HEK293 (cell line): ENCODE data around the gene AKAP6.

ENCODE experiments used
- CTCF ChIA-PET: fragments of 350-600 bp; formaldehyde crosslinking; extraction: SDS; loops from one replicate; lab custom pipeline; 2021; ENCODE audit warnings: antibody characterized with exemption; lab: Yijun Ruan, JAX
- POLR2A ChIA-PET: fragments of 300-600 bp; formaldehyde crosslinking; extraction: SDS; loops from one replicate; lab custom pipeline; 2020; ENCODE audit warnings: antibody characterized with exemption, inconsistent platforms; lab: Yijun Ruan, JAX
- H3K27ac ChIP-seq: fragments of 200-500 bp; sonication (Bioruptor generic); 2 replicates; pipeline ENCODE4 v1.5.1; 2014; ENCODE audit warnings: low read depth, low read length, control low read depth, inconsistent platforms; ENCODE audit errors: extremely low read depth
- H3K36me3 ChIP-seq, 2 experiments: fragments of 200-500 bp in 1 of 2; sonication (Bioruptor generic) in 1 of 2; 1 replicate in 1 of 2; 2 replicates in 1 of 2; pipeline ENCODE4 v1.5.1; 2014 to 2017; ENCODE audit warnings: inconsistent platforms in 2 of 2, low read length in 2 of 2; ENCODE audit not compliant: control insufficient read depth in 2 of 2, insufficient read depth in 1 of 2
- H3K4me1 ChIP-seq: fragments of 200-500 bp; sonication (Bioruptor generic); 2 replicates; pipeline ENCODE4 v1.5.1; 2014; ENCODE audit warnings: mild to moderate bottlenecking, low read length, inconsistent platforms; ENCODE audit not compliant: control insufficient read depth, insufficient read depth
- H3K4me3 ChIP-seq: 2 replicates; pipeline ENCODE4 v1.5.1; 2011; ENCODE audit warnings: low read depth, mild to moderate bottlenecking, control low read depth, low read length, moderate library complexity
- H3K9me3 ChIP-seq: fragments of 200-500 bp; sonication (Bioruptor generic); 2 replicates; pipeline ENCODE4 v1.5.1; 2014; ENCODE audit warnings: low read depth, low read length, inconsistent platforms; ENCODE audit not compliant: control insufficient read depth, insufficient read depth
- HOXA7 ChIP-seq: sonication (generic); formaldehyde crosslinking; IDR thresholded peaks from 2 replicates; pipeline ENCODE4 v1.8.1; 2022; ENCODE audit warnings: missing genetic modification reagents, borderline replicate concordance
- ZNF121 ChIP-seq: fragments of 450-650 bp; formaldehyde crosslinking; IDR thresholded peaks from 2 replicates; pipeline ENCODE4 v1.5.1; 2016; ENCODE audit warnings: missing biosample characterization, missing genetic modification characterization
- ZNF23 ChIP-seq: fragments of 450-650 bp; formaldehyde crosslinking; IDR thresholded peaks from 2 replicates; pipeline ENCODE4 v1.5.1; 2016; ENCODE audit warnings: missing biosample characterization, missing genetic modification characterization, borderline replicate concordance
- ZNF24 ChIP-seq: fragments of 450-650 bp; formaldehyde crosslinking; IDR thresholded peaks from 2 replicates; pipeline ENCODE4 v1.5.1; 2016; ENCODE audit warnings: missing biosample characterization, missing genetic modification characterization
- ZNF514 ChIP-seq: fragments of 450-650 bp; formaldehyde crosslinking; IDR thresholded peaks from 2 replicates; pipeline ENCODE4 v1.5.1; 2016; ENCODE audit warnings: missing biosample characterization, missing genetic modification characterization
- ZNF548 ChIP-seq: fragments of 450-650 bp; formaldehyde crosslinking; IDR thresholded peaks from 2 replicates; pipeline ENCODE4 v1.5.1; 2016; ENCODE audit warnings: missing biosample characterization, missing genetic modification characterization
- ZNF560 ChIP-seq: fragments of 450-650 bp; formaldehyde crosslinking; IDR thresholded peaks from 2 replicates; pipeline ENCODE4 v1.5.1; 2017; ENCODE audit warnings: missing biosample characterization, missing genetic modification characterization, borderline replicate concordance
- ZNF629 ChIP-seq: fragments of 450-650 bp; formaldehyde crosslinking; IDR thresholded peaks from 2 replicates; pipeline ENCODE4 v1.5.1; 2017; ENCODE audit warnings: missing biosample characterization, missing genetic modification characterization
- ZNF660 ChIP-seq: fragments of 450-650 bp; IDR thresholded peaks from 2 replicates; pipeline ENCODE4 v1.5.1; 2018; ENCODE audit warnings: missing biosample characterization, mild to moderate bottlenecking, missing genetic modification characterization
- ZSCAN23 ChIP-seq: fragments of 450-650 bp; formaldehyde crosslinking; IDR thresholded peaks from 2 replicates; pipeline ENCODE4 v1.5.1; 2016; ENCODE audit warnings: missing biosample characterization, missing genetic modification characterization
- ZSCAN30 ChIP-seq: fragments of 450-650 bp; IDR thresholded peaks from 2 replicates; pipeline ENCODE4 v1.5.1; 2018; ENCODE audit warnings: missing biosample characterization, mild to moderate bottlenecking, missing genetic modification characterization, moderate library complexity
- TF ChIP-seq, protein P1 (sequence below): fragments of 450-650 bp; formaldehyde crosslinking; conservative IDR thresholded peaks from 2 replicates; pipeline ENCODE4 v1.5.1; 2016; ENCODE audit warnings: low read depth, missing biosample characterization, missing genetic modification characterization
- TF ChIP-seq, protein P2 (sequence below): fragments of 450-650 bp; IDR thresholded peaks from 2 replicates; pipeline ENCODE4 v1.5.1; 2018; ENCODE audit warnings: missing biosample characterization, mild to moderate bottlenecking, missing genetic modification characterization
- TF ChIP-seq, protein P3 (sequence below): fragments of 450-650 bp; formaldehyde crosslinking; IDR thresholded peaks from 2 replicates; pipeline ENCODE4; 2016; ENCODE audit warnings: missing biosample characterization, missing genetic modification characterization
- TF ChIP-seq, protein P4 (sequence below): fragments of 450-650 bp; formaldehyde crosslinking; IDR thresholded peaks from 2 replicates; pipeline ENCODE4 v1.5.1; 2016; ENCODE audit warnings: missing biosample characterization, missing genetic modification characterization

AKAP6 gene

DNA sequence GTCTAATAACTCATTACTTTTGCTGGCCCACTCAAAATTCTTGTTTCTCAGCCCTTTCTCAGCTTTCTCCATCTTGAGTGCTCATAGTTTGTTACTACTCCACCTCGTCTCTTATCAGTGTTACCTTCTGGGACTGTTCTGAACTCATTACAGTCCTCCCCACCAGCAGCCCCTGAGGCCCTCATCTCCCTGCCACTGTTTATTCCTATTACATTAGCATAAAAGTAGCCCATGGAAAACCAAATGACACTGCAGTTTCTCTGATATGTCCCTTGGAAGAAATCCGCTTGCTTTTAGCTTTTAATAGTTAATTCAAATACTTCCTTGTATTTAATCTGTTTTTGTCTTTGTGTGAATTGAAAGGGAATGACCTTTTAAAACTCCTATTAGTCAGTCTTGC lies 7.6 kb downstream of the AKAP6 start:
- Histone ChIP-seq H3K4me3 (no peak overlapping the region), H3K27ac (no peak overlapping the region), H3K4me1 (peaks cover 4% of the 10 kb centered on the region), H3K36me3 (no peaks in the 10 kb centered on the region), H3K9me3 (no peaks in the 10 kb centered on the region)
- no peak for TF ChIP-seq ZNF24
- no peak for TF ChIP-seq ZNF660 (tag by site-specific recombination)
- no peak for TF ChIP-seq ZNF560 (tag by site-specific recombination)
- TF ChIP-seq ZNF23 (tag by site-specific recombination) = no peak
- TF ChIP-seq, protein P1, sequence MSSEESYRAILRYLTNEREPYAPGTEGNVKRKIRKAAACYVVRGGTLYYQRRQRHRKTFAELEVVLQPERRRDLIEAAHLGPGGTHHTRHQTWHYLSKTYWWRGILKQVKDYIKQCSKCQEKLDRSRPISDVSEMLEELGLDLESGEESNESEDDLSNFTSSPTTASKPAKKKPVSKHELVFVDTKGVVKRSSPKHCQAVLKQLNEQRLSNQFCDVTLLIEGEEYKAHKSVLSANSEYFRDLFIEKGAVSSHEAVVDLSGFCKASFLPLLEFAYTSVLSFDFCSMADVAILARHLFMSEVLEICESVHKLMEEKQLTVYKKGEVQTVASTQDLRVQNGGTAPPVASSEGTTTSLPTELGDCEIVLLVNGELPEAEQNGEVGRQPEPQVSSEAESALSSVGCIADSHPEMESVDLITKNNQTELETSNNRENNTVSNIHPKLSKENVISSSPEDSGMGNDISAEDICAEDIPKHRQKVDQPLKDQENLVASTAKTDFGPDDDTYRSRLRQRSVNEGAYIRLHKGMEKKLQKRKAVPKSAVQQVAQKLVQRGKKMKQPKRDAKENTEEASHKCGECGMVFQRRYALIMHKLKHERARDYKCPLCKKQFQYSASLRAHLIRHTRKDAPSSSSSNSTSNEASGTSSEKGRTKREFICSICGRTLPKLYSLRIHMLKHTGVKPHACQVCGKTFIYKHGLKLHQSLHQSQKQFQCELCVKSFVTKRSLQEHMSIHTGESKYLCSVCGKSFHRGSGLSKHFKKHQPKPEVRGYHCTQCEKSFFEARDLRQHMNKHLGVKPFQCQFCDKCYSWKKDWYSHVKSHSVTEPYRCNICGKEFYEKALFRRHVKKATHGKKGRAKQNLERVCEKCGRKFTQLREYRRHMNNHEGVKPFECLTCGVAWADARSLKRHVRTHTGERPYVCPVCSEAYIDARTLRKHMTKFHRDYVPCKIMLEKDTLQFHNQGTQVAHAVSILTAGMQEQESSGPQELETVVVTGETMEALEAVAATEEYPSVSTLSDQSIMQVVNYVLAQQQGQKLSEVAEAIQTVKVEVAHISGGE = no peak
- TF ChIP-seq, protein P2, sequence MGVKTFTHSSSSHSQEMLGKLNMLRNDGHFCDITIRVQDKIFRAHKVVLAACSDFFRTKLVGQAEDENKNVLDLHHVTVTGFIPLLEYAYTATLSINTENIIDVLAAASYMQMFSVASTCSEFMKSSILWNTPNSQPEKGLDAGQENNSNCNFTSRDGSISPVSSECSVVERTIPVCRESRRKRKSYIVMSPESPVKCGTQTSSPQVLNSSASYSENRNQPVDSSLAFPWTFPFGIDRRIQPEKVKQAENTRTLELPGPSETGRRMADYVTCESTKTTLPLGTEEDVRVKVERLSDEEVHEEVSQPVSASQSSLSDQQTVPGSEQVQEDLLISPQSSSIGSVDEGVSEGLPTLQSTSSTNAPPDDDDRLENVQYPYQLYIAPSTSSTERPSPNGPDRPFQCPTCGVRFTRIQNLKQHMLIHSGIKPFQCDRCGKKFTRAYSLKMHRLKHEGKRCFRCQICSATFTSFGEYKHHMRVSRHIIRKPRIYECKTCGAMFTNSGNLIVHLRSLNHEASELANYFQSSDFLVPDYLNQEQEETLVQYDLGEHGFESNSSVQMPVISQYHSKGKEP (tag by site-specific recombination) = no peak
- no peak for TF ChIP-seq ZNF548 (tag by site-specific recombination)
- no peak for TF ChIP-seq ZNF629 (tag by site-specific recombination)
- no peak for TF ChIP-seq ZNF514 (tag by site-specific recombination)
- TF ChIP-seq, protein P3, sequence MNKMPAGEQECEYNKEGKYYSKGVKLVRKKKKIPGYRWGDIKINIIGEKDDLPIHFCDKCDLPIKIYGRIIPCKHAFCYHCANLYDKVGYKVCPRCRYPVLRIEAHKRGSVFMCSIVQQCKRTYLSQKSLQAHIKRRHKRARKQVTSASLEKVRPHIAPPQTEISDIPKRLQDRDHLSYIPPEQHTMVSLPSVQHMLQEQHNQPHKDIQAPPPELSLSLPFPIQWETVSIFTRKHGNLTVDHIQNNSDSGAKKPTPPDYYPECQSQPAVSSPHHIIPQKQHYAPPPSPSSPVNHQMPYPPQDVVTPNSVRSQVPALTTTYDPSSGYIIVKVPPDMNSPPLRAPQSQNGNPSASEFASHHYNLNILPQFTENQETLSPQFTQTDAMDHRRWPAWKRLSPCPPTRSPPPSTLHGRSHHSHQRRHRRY (tag by site-specific recombination) = no peak
- TF ChIP-seq, protein P4, sequence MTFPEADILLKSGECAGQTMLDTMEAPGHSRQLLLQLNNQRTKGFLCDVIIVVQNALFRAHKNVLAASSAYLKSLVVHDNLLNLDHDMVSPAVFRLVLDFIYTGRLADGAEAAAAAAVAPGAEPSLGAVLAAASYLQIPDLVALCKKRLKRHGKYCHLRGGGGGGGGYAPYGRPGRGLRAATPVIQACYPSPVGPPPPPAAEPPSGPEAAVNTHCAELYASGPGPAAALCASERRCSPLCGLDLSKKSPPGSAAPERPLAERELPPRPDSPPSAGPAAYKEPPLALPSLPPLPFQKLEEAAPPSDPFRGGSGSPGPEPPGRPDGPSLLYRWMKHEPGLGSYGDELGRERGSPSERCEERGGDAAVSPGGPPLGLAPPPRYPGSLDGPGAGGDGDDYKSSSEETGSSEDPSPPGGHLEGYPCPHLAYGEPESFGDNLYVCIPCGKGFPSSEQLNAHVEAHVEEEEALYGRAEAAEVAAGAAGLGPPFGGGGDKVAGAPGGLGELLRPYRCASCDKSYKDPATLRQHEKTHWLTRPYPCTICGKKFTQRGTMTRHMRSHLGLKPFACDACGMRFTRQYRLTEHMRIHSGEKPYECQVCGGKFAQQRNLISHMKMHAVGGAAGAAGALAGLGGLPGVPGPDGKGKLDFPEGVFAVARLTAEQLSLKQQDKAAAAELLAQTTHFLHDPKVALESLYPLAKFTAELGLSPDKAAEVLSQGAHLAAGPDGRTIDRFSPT (tag by site-specific recombination) = no peak
- no peak for TF ChIP-seq HOXA7 (CRISPR knock-in tag)
- no peak for TF ChIP-seq ZSCAN23 (tag by site-specific recombination)
- POLR2A ChIA-PET = no interaction called here
- CTCF ChIA-PET = no interaction called here

DNA sequence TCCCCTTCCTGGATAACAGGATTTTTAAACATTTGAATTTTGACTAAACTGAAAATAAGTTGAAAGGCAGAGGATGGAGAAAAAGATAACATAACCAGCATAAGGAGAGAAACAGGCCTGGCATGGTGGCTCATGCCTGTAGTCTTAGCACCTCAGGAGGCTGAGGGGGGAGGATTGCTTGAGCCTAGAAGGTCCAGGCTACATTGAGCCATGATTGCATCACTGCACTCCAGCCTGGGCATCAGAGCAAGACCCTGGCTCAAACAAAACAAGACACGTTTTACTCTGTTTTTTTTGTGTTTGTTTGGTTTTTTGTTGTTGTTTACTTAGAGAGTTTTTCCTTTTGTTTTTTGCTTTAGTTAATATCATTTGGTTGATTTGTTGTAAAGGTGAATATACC lies 8.7 kb downstream of the AKAP6 start:
- POLR2A ChIA-PET = no interaction called here
- H3K4me3 ChIP-seq = no peak overlapping the region
- TF ChIP-seq ZSCAN30 (tag by site-specific recombination) = no peak
- TF ChIP-seq ZNF121 (tag by site-specific recombination) = 0 out of 2 replicates have a peak, but pooled peaks have one; percentile 16
- CTCF ChIA-PET = interaction anchor here (0.7 kb wide), 1 partner anchor 1774 kb away, joined by 3 read pairs; no protein-coding TSS in a partner anchor
- peaks cover 4% of the 10 kb centered on the region for H3K4me1 ChIP-seq
- no peaks in the 10 kb centered on the region for H3K36me3 ChIP-seq
- H3K27ac ChIP-seq = no peak overlapping the region
- H3K9me3 ChIP-seq = no peaks in the 10 kb centered on the region
